Right lung (tissue), 5 donors: Measurements from ENCODE around the gene FTL. TPM values are rescaled to one million over a fixed set of nuclear protein-coding genes. Genes with fewer than 3 reads are reported as not detected.
A peak's percentile ranks its signal among the peaks of the same experiment; 100 is the strongest.

Experiments used
- DNase-seq, 2 donors: peaks; one replicate each; pipeline ENCODE4 v3.0.0-alpha.2; 2013
- polyA plus RNA-seq, 5 donors: library from polyadenylated mRNA; unstranded; fragments of 120-200 nt; gene quantifications; one replicate each; pipeline versions ENCODE4 v1.2.1 to v1.2.3, GENCODE V29; 2013; ENCODE audit warnings: inconsistent platforms in 1 of 5, low replicate concordance in 1 of 5; ENCODE audit not compliant: insufficient read length in 5 of 5, insufficient read depth in 1 of 5

The FTL gene
- polyA plus RNA-seq, 5 donors: 1,127 to 1,622 (median 1,142) TPM

DNA sequence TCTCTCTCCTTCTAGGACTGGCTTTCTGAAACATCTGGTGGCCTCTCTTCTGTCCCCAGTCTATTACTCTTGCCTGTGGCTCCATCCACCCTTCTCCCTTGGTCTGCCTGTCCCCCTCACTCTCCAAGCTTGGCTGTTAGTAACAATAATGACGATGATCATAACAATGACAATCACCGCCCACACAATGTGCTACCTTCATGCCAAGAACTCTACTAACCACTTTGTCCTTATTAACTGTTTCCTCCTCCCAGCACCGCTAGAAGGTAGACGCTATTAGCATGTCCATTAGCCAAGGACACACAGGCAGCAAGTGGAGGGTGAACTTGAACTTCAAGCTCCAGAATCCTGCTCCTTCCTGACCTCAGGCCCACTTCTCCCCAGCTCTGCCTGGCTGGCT is 25.3 kb downstream of the FTL start:
- no peak for DNase-seq

DNA sequence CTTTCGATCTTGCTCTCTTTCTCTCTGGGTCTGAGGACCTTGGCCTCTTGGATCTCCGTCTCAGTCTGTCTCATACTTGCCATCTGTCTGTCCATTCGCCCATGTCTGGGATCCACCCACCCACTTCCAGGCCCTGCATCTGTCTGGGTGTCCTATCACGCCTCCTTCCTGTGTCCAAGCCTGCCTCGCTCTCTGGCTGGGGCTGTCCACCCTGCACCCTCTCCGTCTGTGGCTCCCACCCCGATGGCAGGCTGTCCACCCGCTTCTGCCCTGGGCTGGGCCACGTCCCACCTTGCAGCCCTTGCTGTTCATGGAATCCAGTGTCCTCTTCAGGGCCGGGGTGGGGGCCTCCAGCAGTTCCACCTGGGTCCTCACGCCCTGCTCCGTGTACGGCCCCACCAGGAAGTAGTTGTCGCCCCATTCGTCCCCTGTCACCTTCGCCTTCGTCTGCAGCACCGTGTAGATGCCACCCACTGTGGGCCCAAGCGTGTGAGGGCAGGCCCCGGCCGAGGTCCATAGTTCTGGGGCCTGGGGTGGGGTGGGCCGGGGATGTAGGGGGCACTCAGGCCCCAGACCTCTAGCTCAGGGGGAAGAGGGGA is 26.0 kb downstream of the FTL start:
- DNase-seq: no peak

- peak; percentile 27 to 61 for DNase-seq
These were observed 26.9 kb downstream of the FTL start for GRCh38 chr19:48991873-48992580.

DNA sequence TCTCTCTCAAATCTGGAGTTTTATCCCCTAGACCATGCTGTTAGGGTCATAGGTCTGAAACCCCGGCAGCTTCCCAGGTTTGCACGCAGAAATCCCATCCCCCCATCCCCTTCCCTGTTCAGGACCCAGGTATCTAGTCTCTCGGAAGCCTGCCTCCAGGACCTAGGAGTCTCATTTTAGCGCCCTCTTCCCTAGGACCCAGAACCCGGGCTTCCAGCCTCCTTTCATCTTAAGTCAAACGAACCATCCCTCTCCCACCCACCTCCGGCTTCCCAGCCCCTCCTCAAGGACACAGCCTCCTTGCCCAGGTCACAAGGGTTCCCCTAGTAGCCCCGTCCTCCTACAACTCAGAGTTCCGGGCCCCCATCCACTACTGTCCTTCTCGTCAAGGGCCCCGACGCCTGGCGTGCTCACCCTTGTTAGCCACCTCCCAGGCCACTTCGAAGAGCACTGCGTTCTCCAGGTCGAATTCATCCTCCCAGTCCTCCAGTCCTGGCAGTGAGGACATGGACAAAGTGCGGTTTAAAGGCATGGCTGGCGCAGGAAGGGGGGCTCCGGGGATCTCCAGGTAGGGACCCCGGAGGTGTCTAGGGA is 27.6 kb downstream of the FTL start:
- DNase-seq: no peak

DNA sequence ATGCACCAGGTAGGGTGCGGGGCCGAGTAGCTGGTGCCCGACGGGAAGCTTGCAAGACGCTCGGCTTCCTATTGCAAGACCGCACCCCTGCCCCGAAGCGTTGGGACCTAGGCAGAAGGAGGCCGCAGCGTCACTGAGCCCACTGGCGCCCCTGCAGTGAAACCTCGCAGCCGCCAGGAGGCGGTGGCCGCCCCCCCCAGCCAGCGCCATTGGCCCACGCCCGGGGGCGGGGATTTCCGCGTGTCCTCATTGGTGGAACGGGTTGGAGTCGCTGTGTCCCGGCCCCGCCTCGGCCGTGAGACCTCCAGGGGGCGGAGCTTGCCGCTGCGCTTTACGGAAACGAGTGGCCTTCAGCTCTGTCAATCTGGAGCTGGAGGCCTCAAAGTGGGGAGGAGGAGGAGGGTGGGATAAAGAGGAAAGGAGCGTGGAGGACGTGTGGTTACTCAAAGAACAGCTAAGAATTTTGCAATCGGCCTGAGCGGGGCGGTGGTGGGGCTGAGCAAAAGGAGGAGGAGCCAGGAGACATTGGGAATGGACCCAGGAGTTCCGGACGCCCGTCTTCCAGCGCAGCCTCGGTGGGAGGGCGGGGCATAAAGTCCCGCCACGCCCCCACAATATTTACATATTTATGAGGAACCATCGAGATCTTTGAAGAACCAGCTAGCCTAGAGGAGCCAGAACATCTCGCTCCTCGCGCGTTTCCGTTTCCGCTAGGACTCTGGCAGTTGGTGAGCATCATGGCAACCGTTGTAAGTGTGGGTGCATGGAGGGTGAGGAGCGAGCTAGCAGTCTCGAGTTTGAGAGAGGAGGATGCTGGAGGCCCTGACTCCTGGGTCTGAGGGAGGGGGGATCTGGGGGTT is 28.3 kb downstream of the FTL start, which contains the start of the genes GYS1 and RUVBL2:
GYS1 (minus strand) TSS at position 135 of the 860 bp plus-strand sequence. CDS start 197 bp downstream, outside the sequence.
RUVBL2 (plus strand) TSS at position 713 of the 860 bp plus-strand sequence; CDS start at position 738, 25 bp downstream.
- peak; percentile 100 for DNase-seq

DNA sequence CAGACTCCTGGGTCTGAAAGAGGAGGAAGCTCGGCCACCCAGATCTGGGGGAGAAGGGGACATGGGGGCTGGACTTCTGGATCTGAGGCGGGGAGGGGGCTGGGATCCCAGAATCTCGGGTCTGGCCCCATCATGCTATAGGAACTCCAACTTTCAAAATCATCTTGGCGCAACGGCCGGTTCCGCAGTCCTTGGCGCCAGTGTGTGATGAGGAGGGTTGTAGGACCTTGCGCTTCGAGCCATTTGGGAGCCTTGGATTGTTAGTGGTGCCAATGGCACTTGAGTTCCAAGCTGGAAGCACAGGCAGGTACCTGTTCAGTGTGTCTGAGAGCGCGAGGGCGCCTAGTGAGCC is 28.9 kb downstream of the FTL start:
- DNase-seq: no peak

DNA sequence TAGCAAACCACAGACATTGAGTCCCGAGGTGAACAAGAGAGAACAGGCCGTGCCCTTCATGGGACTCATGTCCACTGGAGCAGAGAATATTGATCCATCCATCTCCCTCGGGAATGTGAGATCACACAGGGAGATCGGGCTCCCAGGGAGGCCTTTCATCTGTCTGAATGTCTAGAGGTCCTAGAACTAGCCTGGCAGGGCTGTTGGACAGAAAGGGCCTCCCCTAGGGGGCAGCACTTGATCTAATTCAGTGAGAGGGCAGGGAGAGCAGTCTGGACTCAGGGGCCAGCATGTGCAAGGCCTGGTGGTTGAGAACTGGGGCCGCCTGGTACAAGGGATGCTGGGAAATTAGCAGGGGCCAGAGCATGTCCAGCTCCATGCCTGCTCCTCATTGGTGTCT is 32.9 kb downstream of the FTL start:
- DNase-seq: no peak

DNA sequence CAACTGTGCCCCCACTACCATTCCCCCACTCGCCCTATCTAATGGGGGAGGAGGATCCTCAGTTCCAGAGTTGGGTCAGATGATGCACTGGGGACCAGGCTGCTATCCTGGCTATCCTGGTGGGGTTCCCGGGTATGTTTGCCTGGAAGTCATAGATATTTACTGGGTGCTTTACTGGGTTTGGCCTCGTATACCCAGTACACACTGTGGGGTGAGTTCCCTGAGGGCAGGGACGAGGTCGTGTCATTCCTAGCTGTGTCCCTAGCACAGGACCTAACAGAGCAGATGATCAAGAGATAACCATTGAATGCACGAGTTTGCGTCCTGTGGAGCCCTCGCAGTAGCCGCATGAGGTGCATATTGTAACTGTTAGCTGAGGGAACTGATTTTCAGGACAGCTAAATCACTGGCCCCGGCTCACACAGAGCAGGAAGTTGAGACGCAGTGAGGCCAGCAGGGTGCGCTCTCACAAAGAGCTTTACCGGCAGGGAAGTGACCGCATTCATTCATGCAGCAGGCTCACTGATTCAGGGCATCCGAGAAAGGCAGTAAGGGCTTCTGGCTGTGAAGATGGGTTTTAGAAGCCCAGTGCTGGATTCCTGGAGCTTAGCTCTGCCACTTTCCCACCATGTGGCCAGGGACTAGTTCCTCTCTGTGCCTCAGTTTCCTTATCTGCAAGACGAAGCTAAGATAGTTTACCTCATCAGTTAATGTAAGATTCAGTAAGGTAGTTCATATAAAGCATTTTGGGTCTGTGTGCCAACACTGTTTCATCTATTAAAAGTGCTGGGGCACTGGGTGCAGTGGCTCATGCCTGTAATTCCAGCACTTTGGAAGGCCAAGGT is 34.6 kb downstream of the FTL start:
- no peak for DNase-seq

- no peak for DNase-seq
These were observed 39.0 kb downstream of the FTL start for GRCh38 chr19:49004133-49004532.

GRCh38 chr19:49004964-49005614 is 40.0 kb downstream of the FTL start:
- DNase-seq: no peak

DNA sequence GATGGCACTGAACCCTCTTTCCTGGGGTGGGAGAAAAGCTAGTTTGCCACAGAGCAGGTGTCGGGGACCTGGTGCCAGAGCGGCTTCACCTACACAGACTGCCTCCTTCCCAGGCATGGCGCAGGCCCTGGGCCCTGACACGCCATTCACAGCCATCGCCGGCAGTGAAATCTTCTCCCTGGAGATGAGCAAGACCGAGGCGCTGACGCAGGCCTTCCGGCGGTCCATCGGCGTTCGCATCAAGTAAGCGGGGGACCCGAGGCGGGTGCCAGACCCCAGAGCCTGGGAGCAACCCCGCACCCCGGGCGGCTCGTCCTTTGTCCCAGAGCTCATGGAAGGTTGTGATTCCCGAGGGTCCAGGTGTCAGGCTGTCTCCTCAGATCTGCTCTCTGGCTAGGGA is 41.8 kb downstream of the FTL start:
- no peak for DNase-seq

DNA sequence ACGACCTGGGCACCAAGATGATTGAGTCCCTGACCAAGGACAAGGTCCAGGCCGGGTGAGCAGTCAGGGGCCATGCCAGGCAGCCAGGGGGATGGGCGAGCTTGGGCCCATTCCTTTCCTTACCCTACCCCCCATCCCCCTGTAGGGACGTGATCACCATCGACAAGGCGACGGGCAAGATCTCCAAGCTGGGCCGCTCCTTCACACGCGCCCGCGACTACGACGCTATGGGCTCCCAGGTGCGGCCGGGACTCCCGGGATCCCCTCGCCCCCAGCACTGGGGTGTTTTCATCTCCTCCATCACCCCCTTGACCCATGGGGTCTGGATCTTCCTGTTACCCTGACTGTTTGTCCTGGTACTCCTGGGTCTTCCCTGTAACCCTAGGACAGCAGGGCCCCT is 44.7 kb downstream of the FTL start:
- DNase-seq: no peak

- DNase-seq: no peak
These were observed 45.3 kb downstream of the FTL start for GRCh38 chr19:49010453-49010852.

GRCh38 chr19:49011194-49011593 is 46.1 kb downstream of the FTL start:
- DNase-seq: no peak

DNA sequence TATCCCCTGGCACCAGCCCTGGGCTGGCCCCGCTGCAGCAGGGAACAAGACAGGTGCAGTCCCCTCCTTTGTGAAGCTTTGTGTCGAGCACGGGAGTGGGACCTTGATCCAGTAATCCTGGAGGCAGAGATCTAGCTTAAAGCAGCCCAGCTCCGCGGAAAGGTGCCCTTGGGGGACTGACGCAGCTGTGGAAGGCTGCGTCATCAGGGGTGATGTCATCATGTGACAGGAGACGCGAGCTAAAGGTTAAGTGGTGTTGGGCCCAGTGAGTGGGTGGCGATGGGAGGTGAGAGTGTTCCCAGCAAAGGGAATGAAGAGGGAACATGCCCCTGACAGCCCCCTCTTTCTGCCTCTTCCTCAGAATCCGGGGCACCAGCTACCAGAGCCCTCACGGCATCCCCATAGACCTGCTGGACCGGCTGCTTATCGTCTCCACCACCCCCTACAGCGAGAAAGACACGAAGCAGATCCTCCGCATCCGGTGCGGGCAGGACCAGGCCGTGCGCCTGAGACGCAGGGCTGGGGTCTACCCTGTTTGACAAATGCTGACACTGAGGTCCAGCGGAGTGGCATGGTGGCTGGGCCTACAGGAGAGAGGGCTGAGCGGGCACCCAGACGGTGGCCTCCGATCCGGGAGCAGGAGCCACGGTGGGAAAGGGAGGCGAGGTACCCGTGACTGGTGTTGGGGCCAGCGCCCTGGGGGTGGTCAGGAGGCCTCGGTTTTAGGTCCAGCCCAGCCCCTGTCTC is 49.2 kb downstream of the FTL start:
- DNase-seq: no peak

- DNase-seq: no peak
These were observed 49.8 kb downstream of the FTL start for GRCh38 chr19:49014870-49015255.

DNA sequence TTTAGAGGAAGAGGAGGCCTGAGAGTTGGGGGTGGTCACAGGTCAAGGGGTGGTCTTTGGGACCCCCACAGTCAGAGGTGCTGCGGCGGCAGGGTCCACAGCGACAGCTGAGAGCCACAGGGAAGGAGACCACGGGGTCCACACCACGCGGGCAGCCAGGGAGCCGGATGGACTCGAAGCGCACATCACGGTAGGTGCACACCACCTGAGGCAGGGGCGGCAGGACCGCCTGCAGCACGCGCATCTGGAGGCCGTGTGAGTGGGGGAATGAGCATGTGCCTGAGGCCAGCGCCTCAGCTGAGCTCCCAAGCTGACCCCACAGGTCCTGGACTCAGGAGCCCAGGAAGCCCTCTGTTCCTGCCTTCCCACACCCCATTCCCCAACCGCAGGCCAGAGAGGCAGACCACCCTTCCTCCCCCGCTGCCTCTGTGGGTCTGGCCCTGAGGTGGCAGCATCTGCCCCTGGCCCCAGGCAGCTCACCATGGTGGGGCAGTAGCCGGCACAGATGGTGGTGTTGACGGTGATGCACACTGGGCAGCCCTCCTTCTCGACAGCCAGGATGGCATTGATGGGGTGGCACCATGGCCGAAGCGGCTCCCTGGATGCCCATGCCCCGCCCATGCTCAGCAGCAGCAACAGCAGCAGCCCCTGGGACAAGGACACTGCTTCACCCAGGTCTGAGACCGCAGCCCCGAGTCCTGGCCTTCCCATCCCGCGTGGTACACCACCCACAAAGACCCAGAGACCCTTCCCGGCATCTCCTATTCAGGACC is 51.1 kb downstream of the FTL start:
- no peak for DNase-seq
